ENCODE results near the gene TMEM201.

TMEM201 gene

GRCh38 chr1:9600861-9601834 lies 12.4 kb downstream of the TMEM201 start:
- no peak overlapping the region for H3K27ac ChIP-seq (ENCODE audit: low read length)
- H2AFZ ChIP-seq (ENCODE audit: low read length): no peak overlapping the region
- H3F3A ChIP-seq (ENCODE audit: insufficient read depth, low read length): no peaks in the 10 kb centered on the region
- no peaks in the 10 kb centered on the region for H3K27me3 ChIP-seq (replicated peaks; ENCODE audit: insufficient read depth, low read length)
- DNase-seq: no peak
- H3K4me1 ChIP-seq (ENCODE audit: low read length): no peaks in the 10 kb centered on the region
- TF ChIP-seq EZH2phosphoT487 (IDR thresholded peaks at IDR 0.05; ENCODE audit: low read length): no peak
- no peak for TF ChIP-seq EZH2 (optimal IDR thresholded peaks at IDR 0.05; ENCODE audit: low read depth, low read length)
- TF ChIP-seq CTCF (IDR thresholded peaks at IDR 0.05; ENCODE audit: low read length): no peak
- H4K20me1 ChIP-seq (ENCODE audit: insufficient read depth, low read length): no peaks in the 10 kb centered on the region
- H3K9ac ChIP-seq (ENCODE audit: low read length): no peak overlapping the region
- no peaks in the 10 kb centered on the region for H3K9me2 ChIP-seq (replicated peaks; ENCODE audit: insufficient read depth, low read length)
- no peaks in the 10 kb centered on the region for H3K36me3 ChIP-seq (replicated peaks; ENCODE audit: insufficient read depth, low read length)
- H3K79me2 ChIP-seq (ENCODE audit: low read length): peaks cover 9% of the 10 kb centered on the region
- no peak overlapping the region for H3K4me2 ChIP-seq (ENCODE audit: low read depth, low read length)
- H3K9me3 ChIP-seq (replicated peaks; ENCODE audit: insufficient read depth, low read length): no peaks in the 10 kb centered on the region
- H3K4me3 ChIP-seq (ENCODE audit: low read length): no peak overlapping the region

- Histone ChIP-seq H3K4me1 (ENCODE audit: low read length) (no peaks in the 10 kb centered on the region), H3K27ac (ENCODE audit: low read length) (no peak overlapping the region), H3K4me3 (ENCODE audit: low read length) (no peak overlapping the region), H3K9ac (ENCODE audit: low read length) (no peak overlapping the region), H4K20me1 (ENCODE audit: insufficient read depth, low read length) (no peaks in the 10 kb centered on the region), H2AFZ (ENCODE audit: low read length) (no peak overlapping the region), H3F3A (ENCODE audit: insufficient read depth, low read length) (no peaks in the 10 kb centered on the region), H3K4me2 (ENCODE audit: low read depth, low read length) (no peak overlapping the region), H3K27me3 (replicated peaks; ENCODE audit: insufficient read depth, low read length) (no peaks in the 10 kb centered on the region), H3K9me2 (replicated peaks; ENCODE audit: insufficient read depth, low read length) (no peaks in the 10 kb centered on the region), H3K9me3 (replicated peaks; ENCODE audit: insufficient read depth, low read length) (no peaks in the 10 kb centered on the region), H3K36me3 (replicated peaks; ENCODE audit: insufficient read depth, low read length) (no peaks in the 10 kb centered on the region), H3K79me2 (ENCODE audit: low read length) (0 out of 2 replicates have a peak, but pooled peaks cover 4% of the 10 kb centered on the region)
- no peak for TF ChIP-seq CTCF (IDR thresholded peaks at IDR 0.05; ENCODE audit: low read length)
- TF ChIP-seq EZH2 (optimal IDR thresholded peaks at IDR 0.05; ENCODE audit: low read depth, low read length): no peak
- TF ChIP-seq EZH2phosphoT487 (IDR thresholded peaks at IDR 0.05; ENCODE audit: low read length): no peak
- DNase-seq: no peak
These were observed 13.5 kb downstream of the TMEM201 start for GRCh38 chr1:9601942-9602793.

GRCh38 chr1:9602794-9603167 lies 14.1 kb downstream of the TMEM201 start:
- Histone ChIP-seq H3K4me1 (ENCODE audit: low read length) (no peaks in the 10 kb centered on the region), H3K79me2 (ENCODE audit: low read length) (0 out of 2 replicates have a peak, but pooled peaks cover 3% of the 10 kb centered on the region), H3F3A (ENCODE audit: insufficient read depth, low read length) (no peaks in the 10 kb centered on the region), H3K27me3 (replicated peaks; ENCODE audit: insufficient read depth, low read length) (no peaks in the 10 kb centered on the region), H3K27ac (ENCODE audit: low read length) (no peak overlapping the region), H3K36me3 (replicated peaks; ENCODE audit: insufficient read depth, low read length) (no peaks in the 10 kb centered on the region), H3K4me2 (ENCODE audit: low read depth, low read length) (no peak overlapping the region), H3K4me3 (ENCODE audit: low read length) (no peak overlapping the region), H3K9ac (ENCODE audit: low read length) (no peak overlapping the region), H2AFZ (ENCODE audit: low read length) (no peak overlapping the region), H3K9me3 (replicated peaks; ENCODE audit: insufficient read depth, low read length) (no peaks in the 10 kb centered on the region), H4K20me1 (ENCODE audit: insufficient read depth, low read length) (no peaks in the 10 kb centered on the region), H3K9me2 (replicated peaks; ENCODE audit: insufficient read depth, low read length) (no peaks in the 10 kb centered on the region)
- no peak for DNase-seq
- TF ChIP-seq EZH2phosphoT487 (IDR thresholded peaks at IDR 0.05; ENCODE audit: low read length) (no peak), EZH2 (optimal IDR thresholded peaks at IDR 0.05; ENCODE audit: low read depth, low read length) (no peak), CTCF (IDR thresholded peaks at IDR 0.05; ENCODE audit: low read length) (no peak)

All from MM.1S (cell line).